ENCODE results near the gene MFNG. TPM values are rescaled to one million over a fixed set of nuclear protein-coding genes. Genes with fewer than 3 reads are reported as not detected.

Gene MFNG
- total RNA-seq, 1 donor from 2014 or later = 0.82 TPM

GRCh38 chr22:37442537-37442936, 43.6 kb downstream of the MFNG start:
- no peak overlapping the region for H3K4me3 Mint-ChIP-seq
- no peak for TF ChIP-seq CTCF (conservative IDR thresholded peaks at IDR 0.05)
- H3K27me3 Mint-ChIP-seq = peaks cover 53% of the 10 kb centered on the region

GRCh38 chr22:37442135-37442534, 44.0 kb downstream of the MFNG start:
- Mint-ChIP-seq H3K4me3 (no peak overlapping the region), H3K27ac (no peak overlapping the region), H3K27me3 (peaks cover 54% of the 10 kb centered on the region), H3K4me1 (ENCODE audit: unreplicated experiment) (no peaks in the 10 kb centered on the region), H3K9me3 (peaks cover 5% of the 10 kb centered on the region), H3K36me3 (no peaks in the 10 kb centered on the region)
- no peak for TF ChIP-seq CTCF (conservative IDR thresholded peaks at IDR 0.05)
- DNase-seq (ENCODE audit: extremely low spot score, unreplicated experiment) = no peak

More at GRCh38 chr22:37442537-37442936, 43.6 kb downstream of the MFNG start:
- no peak for DNase-seq (ENCODE audit: extremely low spot score, unreplicated experiment)
- H3K27ac Mint-ChIP-seq = no peak overlapping the region
- peaks cover 5% of the 10 kb centered on the region for H3K9me3 Mint-ChIP-seq
- H3K4me1 Mint-ChIP-seq (ENCODE audit: unreplicated experiment) = no peaks in the 10 kb centered on the region
- no peaks in the 10 kb centered on the region for H3K36me3 Mint-ChIP-seq

GRCh38 chr22:37440875-37441274, 45.3 kb downstream of the MFNG start:
- no peak for TF ChIP-seq CTCF (conservative IDR thresholded peaks at IDR 0.05)
- Mint-ChIP-seq H3K27me3 (peaks cover 56% of the 10 kb centered on the region), H3K4me1 (ENCODE audit: unreplicated experiment) (no peaks in the 10 kb centered on the region), H3K9me3 (peaks cover 5% of the 10 kb centered on the region), H3K4me3 (no peak overlapping the region), H3K27ac (no peak overlapping the region), H3K36me3 (no peaks in the 10 kb centered on the region)
- DNase-seq (ENCODE audit: extremely low spot score, unreplicated experiment) = no peak

- Mint-ChIP-seq H3K9me3 (peaks cover 5% of the 10 kb centered on the region), H3K27ac (no peak overlapping the region), H3K27me3 (peaks cover 54% of the 10 kb centered on the region), H3K36me3 (no peaks in the 10 kb centered on the region), H3K4me1 (ENCODE audit: unreplicated experiment) (peaks cover 2% of the 10 kb centered on the region), H3K4me3 (no peak overlapping the region)
- no peak for TF ChIP-seq CTCF (conservative IDR thresholded peaks at IDR 0.05)
- DNase-seq (ENCODE audit: extremely low spot score, unreplicated experiment) = no peak
These were observed 46.8 kb downstream of the MFNG start for GRCh38 chr22:37439347-37439746.

GRCh38 chr22:37435970-37436603, 50.1 kb downstream of the MFNG start:
- Mint-ChIP-seq H3K27me3 (peaks cover 52% of the 10 kb centered on the region), H3K27ac (no peak overlapping the region), H3K36me3 (no peaks in the 10 kb centered on the region), H3K4me1 (ENCODE audit: unreplicated experiment) (peaks cover 22% of the 10 kb centered on the region), H3K4me3 (no peak overlapping the region), H3K9me3 (peaks cover 9% of the 10 kb centered on the region)
- no peak for DNase-seq (ENCODE audit: extremely low spot score, unreplicated experiment)
- TF ChIP-seq CTCF (conservative IDR thresholded peaks at IDR 0.05) = no peak

All from type B pancreatic cell (in vitro differentiated cells).